Activated T-helper 9 cell treated with anti-CD3 and anti-CD28 coated beads, Interleukin-2, amount 50 U/mL, for 16 hours (primary cell): ENCODE results near the gene FERMT3.

ENCODE experiments used
- DNase-seq: peaks from one replicate; pipeline ENCODE4 v3.0.0-alpha.2; 2020; ENCODE audit warnings: low read depth

FERMT3 gene

DNA sequence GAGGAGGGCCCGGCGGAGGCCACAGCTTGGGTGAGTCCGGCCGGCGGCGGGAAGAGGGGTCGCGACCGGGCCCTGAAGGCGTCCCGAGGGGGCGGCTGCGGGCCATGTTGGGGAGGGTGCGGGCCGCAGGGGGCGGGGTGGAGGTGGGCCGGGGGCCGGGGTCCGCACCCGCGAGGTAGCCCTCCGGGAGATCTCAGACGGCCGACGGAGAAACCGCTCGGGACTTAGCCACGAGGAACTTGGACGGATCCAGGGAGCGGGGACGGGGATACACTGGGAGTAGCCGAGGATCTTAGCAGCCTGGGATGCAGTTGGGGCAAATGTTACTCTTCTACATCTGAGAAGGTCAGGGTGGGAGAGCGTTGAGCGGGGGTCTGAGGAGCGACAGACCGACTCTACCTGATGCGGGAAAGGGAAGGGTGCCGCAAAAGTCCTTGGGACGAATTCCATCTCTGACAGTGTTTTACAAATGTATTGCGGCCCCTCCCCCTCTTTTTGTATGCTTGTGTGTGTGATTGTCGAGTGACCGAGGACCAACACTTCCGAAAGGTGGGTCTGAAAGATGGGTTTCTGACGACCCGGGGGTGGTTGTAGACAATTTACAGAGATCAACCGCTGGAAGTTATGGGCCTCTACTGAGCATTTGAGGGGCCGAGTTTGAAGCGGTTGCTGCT lies 19.9 kb upstream of the FERMT3 start:
- DNase-seq, result no peak

DNA sequence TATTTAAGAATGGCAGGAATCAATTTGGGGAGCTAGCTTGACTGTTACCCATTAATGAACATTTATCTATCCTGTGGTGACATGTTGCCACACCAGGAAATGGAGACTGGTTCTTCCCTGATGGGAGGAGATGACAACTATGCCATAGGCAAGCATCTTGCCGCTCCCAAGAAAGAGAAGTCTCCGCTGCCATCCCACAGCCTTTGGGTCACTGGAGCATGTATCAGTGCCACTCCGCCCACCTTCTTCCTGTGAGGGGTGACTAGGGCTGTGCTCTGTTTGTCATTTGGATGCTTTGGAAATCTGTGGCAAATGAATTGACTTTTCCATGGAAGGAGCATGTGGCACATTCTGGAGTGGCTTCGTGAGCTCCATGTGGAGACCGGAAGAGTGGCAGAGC lies 14.1 kb upstream of the FERMT3 start:
- no peak for DNase-seq

DNA sequence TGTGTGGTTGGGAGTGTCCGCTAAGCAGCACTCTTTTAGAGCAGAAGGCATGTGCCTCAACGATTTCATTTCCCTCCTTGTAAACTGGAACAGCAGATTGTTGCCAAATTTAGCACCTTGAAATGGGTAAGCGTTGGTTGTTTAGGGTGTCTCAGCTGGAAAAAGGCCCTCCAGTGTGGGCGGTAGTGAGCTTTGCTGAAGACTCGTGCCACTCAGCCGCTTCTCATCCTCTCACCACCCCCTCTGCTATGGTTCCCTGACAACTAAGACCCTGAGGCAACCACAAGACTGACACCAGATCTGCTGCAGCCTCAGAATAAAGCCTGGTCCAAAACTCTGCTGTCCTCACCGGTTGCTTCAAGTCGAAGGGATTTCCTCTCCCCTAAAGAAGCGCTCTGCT lies 9.9 kb upstream of the FERMT3 start:
- DNase-seq, result no peak

DNA sequence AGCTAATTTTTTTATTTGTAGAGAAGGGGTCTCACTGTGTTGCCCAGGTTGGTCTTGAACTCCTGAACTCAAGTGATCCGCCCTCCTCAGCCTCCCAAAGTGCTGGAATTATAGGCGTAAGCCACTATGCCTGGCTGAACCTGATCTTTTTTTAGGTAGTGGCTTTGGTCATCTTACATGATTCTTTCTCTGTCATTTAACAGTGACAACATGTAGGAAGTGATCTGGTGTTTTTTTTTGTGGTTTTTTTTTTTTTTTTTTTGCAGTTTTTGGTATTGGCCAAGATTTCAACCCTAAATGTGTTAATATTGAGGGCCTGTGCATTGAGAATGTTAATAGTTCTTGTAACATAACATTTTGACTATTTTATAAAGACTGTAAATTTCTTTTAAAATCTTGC lies 8.0 kb upstream of the FERMT3 start:
- no peak for DNase-seq

DNA sequence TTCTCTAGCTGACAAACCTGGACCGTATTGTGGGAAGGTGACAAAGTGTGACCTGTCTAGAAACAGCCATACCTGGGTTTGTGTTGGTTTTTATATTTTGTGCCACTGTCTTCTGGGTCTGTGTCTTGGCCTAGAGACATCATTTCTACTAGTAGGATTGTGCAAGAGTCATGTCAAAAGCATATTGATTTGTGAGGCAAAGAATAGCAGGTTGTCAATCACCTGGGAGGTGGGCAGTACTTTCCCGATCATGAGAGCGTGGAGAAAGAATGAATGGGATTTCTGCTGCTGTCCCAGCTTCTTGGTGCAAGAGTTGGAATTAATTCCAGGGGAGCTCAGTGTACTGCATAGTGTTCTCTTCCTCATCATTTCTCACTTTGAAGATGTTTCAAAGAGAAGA lies 5.0 kb upstream of the FERMT3 start:
- DNase-seq, result no peak

DNA sequence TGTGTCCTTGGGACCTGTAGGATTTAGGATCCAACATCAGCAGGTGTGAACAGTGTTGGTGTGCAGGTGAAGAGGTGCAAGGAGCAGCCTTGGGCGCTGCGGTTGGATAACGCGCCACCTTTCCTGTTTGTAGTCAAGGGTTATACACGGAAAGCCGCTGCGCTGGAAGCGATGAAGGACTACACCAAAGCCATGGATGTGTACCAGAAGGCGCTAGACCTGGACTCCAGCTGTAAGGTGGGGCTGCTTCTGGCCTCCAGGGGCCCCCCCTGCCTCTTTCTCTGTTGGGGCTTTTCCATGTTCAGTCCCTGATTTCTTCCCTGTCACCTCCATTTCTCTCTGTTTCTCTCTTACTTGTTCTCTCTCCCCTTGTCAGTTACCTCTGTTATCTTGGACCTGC lies 3.5 kb upstream of the FERMT3 start:
- no peak for DNase-seq

DNA sequence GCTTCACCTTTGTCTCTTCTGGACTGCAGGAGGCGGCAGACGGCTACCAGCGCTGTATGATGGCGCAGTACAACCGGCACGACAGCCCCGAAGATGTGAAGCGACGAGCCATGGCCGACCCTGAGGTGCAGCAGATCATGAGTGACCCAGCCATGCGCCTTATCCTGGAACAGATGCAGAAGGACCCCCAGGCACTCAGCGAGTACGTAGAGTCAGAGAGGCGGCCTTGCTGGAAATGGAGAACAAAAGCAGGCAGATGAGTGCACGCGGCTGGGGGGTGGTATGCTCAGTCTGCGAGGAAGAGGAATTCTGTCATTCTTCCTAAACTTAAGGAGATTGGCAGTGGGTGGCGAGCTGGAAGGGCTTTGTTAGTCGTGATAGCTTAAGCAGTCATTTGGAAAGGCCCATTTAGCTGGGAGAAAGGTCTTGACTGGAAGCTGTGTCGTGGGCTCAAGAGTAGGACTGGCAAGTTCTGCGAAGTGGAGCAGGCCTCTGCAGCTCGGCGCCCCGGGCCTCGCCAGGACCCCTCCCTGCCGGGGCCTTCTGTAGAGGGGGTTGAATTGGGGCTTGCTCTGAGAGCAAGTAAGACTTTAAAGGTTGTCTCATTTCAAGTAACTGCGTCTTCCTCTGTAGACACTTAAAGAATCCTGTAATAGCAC lies 3.0 kb upstream of the FERMT3 start:
- no peak for DNase-seq

DNA sequence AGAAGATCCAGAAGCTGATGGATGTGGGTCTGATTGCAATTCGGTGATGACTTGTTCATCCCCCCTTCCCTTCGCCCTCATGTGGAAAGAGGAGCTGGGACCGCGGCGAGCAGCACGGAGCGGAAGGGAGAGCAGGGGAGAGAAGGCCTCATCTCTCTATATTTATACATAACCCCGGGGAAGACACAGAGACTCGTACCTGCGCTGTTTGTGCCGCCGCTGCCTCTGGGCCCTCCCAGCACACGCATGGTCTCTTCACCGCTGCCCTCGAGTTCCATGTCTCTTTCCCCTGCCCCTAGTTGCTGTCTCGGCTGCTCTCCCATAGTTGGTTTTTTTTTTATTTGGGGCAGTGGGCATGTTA lies 2.5 kb upstream of the FERMT3 start:
- no peak for DNase-seq

DNA sequence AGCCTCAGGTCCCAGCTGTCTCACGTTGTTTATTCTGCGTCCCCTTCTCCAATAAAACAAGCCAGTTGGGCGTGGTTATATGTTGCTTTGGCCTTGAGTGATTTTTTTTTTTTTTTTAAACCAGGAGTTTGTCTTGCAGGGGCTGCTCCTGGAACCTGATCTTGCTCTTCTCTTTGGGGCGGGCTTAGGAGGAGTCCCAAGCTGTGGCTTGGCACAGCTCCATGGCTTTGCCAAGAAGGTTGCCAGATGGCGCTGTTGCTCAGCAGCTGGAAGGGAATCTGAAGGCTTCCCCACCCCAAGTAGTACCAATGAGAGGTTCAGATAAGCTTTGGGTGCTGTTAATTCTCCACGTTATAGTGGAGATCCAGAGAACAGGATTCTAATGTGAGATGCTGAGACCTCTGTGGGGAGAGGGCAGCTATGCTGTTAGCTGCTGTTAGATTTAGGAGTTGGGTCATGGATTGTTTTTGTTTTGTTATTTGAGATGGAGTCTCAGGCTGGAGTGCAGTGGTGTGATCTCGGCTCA lies 2.0 kb upstream of the FERMT3 start:
- DNase-seq, result peak; percentile 62

DNA sequence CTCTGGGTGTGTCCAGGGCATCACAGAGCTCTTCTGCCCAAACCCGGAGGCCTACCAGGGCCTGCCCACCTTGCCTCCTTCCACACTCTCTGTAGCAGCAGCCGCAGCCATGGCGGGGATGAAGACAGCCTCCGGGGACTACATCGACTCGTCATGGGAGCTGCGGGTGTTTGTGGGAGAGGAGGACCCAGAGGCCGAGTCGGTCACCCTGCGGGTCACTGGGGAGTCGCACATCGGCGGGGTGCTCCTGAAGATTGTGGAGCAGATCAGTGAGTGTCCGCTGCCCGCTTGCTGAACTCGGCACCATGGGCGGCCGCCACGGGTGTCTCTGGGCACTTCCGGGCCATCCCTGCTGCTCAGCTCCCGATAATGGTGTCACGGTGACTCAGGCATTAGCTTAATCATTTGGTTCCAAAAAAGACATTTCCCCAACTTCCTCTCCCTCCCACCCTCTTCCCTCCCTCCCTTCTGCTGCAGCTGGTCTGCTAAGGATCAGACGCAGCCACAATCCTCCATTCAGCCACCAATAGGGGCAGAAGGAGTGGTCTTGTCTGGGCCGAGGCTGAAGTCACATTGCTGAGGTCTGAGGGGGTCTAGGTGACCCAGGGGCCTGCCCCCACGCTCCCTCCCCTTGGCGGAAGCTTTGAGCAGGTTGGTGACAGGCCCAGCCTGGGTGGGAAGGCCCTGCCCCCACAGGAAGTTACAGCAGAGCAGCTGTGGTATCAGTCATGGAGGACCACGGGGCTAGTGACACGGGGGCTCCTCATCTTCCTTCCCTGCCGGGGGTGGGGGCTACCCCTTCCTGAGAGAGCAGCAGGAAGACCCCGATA lies 950 bp downstream of the FERMT3 start:
- peak; percentile 70 for DNase-seq

DNA sequence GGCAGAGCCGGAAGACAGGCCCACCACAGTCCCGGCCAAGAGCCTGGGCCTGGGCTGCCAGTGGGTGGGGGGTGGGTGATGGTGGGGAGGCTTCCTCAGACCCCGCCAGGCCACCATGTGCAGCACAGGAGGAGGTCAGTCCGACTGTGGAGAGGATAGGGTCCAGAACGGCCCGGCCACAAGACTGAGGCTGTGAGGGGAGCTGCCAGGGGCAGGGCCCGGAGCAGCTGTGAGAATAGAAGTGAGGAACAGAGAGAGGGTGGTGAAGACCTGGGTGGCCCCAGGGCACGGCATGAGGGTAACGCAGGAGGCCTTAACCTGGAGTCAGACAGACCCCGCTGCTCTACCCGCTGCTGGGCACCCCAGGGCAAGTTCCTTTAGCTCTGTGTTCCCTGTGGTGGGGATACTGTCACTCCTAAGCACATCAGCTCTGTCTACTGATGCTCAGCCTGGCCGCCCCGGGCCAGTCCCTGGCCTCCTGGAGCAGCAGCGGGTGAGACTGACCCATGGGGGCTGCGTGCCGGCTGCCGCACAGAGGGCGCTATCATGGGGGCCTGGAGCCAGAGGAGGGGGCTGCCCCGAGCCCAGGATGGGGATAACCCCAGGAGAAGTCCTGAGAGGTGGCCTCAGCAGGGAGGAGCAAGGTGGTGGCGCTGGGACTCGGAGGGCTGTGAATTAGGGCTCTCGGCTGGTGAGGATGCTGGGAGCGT lies 1.7 kb downstream of the FERMT3 start:
- no peak for DNase-seq

DNA sequence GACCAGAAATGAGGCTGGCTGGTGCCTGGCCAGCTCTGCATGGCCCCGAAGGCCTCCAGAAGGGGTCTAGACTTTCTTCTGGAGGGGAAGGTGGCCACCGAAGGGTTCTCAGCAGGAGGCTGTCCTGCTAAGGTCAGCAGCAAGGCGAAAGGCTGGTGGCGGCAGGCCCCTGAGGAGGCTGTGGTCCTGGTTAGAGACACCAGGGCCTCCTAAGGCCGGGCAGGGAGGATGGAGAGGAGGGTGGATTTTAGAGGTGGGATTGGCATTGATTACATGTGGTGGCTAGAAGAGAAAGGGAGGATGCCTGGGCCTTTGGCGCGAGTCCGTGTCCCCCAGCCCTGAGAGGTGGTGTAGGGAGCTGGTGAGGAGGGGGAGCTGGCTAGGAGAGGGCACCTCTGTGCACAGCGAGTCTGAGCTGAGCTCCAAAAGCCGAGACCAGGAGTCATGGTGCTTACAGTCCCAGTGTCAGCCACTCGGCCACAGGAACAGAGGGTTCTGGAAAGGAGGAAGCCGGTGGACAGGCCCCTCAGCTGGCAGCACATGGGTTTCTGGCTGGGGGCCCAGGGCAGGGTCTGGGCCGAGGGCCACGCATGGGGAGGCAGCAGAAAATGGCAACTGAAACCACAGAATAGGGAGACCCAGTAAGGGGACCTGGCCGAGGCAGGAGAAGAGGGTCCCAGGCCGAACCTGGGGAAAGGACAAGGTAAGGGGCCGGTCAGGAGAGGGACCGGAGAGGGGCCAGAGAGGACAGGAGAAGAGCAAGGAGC lies 2.5 kb downstream of the FERMT3 start:
- no peak for DNase-seq

DNA sequence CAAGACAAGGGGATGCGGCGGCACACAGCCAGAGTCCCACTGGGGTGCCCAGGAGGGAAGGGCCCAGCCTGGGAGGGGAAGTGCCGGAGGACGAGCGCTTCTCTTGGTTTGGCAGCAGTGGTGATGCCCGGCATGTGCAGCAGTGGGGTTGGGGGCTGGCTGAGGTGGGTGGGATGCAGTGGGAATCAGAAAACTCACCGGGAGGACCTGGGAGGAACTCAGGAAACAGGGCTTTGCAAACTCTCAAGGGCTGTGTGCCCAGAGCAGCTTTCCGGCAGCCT lies 3.0 kb downstream of the FERMT3 start:
- DNase-seq, result no peak

DNA sequence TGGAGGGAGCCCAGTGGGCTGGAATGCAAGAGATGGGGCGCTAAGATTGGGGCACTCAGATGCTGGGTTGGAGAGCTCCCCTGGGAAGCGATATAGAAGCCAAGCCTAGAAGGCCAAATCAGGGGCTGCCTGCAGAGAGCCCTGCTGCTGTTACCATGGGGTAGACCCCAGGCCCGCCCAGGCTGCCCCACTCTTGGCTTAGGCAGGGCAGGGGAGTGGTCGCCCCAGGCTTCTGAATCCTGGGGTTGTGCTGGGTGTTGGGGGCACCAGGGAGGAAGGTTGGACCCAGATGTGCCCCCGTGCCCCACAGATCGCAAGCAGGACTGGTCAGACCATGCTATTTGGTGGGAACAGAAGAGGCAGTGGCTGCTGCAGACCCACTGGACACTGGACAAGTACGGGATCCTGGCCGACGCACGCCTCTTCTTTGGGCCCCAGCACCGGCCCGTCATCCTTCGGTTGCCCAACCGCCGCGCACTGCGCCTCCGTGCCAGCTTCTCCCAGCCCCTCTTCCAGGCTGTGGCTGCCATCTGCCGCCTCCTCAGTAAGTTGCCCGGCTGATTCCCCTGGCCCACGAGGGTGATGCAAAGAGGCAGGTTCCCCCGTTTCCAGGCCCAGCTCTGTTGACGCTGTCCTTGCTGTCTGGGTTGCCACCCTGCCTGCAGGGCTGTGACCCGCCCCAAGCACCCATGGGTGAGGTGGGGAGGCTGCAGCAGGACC lies 3.9 kb downstream of the FERMT3 start:
- DNase-seq, result no peak

DNA sequence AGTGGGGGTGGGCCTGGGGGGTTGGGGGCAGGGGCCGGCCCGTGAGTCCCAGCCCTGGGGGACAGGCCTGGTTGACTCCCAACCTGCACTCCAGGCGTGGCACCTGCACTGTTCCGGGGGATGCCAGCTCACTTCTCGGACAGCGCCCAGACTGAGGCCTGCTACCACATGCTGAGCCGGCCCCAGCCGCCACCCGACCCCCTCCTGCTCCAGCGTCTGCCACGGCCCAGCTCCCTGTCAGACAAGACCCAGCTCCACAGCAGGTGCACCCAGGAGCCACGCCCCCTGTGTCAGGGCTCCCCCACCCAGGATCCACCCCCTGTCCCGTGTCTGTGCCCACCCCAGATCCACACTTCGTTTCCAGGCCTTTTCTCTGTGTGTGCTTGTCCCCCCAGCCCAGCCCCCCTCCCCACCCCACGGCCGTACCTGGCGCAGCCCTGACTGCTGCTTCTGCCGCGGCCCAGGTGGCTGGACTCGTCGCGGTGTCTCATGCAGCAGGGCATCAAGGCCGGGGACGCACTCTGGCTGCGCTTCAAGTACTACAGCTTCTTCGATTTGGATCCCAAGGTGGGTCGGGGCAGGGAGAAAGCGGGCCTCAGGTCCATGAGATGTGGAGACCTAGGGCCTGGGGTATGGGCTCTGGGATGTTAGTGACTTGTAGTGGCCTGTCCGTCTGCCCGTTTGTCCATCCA lies 4.8 kb downstream of the FERMT3 start:
- no peak for DNase-seq

DNA sequence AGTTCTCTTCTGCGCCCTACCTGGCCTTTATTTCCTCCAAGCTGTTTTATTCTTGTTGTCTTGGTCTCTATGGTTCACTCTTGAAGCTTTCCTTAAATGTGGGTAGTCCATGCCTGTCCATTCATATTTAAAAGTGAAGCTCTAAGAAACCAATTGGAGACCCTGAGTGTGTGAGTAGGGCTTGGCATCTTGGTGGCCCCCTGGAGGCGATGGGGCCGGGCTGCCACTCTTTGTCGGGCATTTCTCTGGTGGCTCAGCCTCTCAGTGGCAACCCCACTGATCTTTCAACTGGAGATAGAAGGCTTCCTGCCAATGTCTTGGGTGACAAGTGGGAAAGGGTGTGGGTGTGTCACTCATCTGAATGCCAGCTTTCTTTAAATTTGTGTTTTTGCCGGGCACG lies 10.4 kb downstream of the FERMT3 start:
- DNase-seq, result no peak

DNA sequence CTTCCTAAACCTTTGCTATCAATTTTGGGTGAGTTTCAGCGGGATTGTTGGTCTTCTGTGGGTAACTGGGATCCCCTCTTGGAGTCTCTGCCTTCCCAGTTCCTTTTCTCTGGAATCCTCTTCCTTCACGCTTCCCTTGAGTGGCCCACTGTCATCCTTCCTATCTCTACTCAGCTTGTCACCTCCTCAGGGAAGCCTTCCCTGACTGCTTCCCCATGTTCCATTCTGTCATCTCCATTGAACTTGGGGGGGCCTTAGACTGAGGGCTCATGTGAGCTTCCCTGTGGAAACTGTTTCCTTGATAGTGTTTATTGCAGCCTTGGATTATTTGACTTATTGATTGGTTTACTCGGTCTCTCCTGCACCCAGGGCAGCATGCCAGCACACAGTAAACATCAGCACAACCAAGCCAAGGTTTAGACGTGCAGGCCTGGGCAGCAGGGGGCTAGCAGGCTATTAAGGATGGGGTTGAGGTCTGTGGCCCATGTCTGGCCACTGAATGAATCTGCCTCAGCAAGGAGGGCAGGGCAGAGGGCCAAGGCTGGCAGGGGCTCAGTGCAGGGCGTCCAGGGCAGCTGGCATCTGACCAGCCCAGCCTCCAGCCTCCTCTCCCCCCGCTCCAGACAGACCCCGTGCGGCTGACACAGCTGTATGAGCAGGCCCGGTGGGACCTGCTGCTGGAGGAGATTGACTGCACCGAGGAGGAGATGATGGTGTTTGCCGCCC lies 12.3 kb downstream of the FERMT3 start:
- no peak for DNase-seq

DNA sequence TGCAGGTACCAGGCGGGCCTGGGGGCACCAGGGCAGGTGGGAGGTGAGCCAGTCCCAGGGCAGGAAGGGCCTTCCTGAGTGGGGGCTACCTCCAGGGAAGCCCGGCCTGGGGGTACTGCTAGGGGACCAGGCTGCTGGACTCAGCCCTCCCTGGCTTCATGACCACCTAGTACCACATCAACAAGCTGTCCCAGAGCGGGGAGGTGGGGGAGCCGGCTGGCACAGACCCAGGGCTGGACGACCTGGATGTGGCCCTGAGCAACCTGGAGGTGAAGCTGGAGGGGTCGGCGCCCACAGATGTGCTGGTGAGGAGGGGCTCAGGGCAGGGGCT lies 12.8 kb downstream of the FERMT3 start:
- DNase-seq, result no peak

DNA sequence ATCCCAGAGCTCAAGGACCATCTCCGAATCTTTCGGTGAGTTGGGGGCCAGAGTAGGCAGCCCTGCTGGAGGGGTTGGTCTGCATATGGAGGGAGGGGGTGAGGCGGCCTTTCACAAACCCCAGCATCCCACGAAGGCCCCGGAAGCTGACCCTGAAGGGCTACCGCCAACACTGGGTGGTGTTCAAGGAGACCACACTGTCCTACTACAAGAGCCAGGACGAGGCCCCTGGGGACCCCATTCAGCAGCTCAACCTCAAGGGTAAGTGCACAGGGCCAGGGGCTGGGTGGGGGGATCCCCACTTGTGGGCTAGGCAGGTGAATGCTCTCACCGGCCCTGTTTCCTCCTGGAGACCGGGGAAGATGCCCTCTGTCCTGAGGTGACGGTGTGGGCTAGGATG lies 13.2 kb downstream of the FERMT3 start:
- DNase-seq, result no peak

DNA sequence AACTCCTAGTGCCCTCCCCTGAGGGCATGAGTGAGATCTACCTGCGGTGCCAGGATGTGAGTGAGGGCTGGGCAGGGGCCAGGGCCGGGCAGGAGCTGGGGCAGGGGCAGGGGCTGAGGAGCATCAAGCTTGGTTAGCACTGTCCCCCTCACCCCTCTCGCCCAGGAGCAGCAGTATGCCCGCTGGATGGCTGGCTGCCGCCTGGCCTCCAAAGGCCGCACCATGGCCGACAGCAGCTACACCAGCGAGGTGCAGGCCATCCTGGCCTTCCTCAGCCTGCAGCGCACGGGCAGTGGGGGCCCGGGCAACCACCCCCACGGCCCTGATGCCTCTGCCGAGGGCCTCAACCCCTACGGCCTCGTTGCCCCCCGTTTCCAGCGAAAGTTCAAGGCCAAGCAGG lies 13.8 kb downstream of the FERMT3 start:
- no peak for DNase-seq
